SK-N-SH treated with all-trans-retinoic acid at 6 μM for 48 hours (cell line): ENCODE measurements around the gene DNAJC6.

Source experiments
- ATAC-seq: fragments of 200-7000 bp; cut with Tn5 transposase; 3 replicates; pipeline ENCODE4 v1.9.1; 2020; ENCODE audit warnings: mild to moderate bottlenecking, moderate library complexity
- ARNTL ChIP-seq: fragments of 450-650 bp; formaldehyde crosslinking; IDR thresholded peaks from 2 replicates; pipeline ENCODE4 v1.5.0; 2020; ENCODE audit warnings: low read depth, mild to moderate bottlenecking, moderate library complexity, borderline replicate concordance
- BACH2 ChIP-seq: fragments of 250-450 bp; sonication (Bioruptor Pico); IDR thresholded peaks from 2 replicates; pipeline ENCODE4 v1.9.0; 2021; ENCODE audit warnings: mild to moderate bottlenecking, borderline replicate concordance
- CSDC2 ChIP-seq: fragments of 250-450 bp; sonication (Bioruptor Pico); IDR thresholded peaks from 2 replicates; pipeline ENCODE4 v1.5.0; 2020; ENCODE audit warnings: mild to moderate bottlenecking, moderate library complexity
- GLIS3 ChIP-seq: fragments of 250-450 bp; sonication (Bioruptor Pico); IDR thresholded peaks from 2 replicates; pipeline ENCODE4 v1.5.0; 2020; ENCODE audit warnings: mild to moderate bottlenecking, moderate library complexity
- ISL1 ChIP-seq: fragments of 250-450 bp; sonication (Bioruptor Pico); IDR thresholded peaks from 2 replicates; pipeline ENCODE4 v2.1.2; 2022; ENCODE audit warnings: mild to moderate bottlenecking, moderate library complexity
- OSR1 ChIP-seq: fragments of 250-450 bp; sonication (Bioruptor Pico); IDR thresholded peaks from 2 replicates; pipeline ENCODE4 v1.8.0; 2022; ENCODE audit warnings: moderate library complexity, mild to moderate bottlenecking, inconsistent platforms
- PPARA ChIP-seq: fragments of 250-450 bp; sonication (Bioruptor Pico); IDR thresholded peaks from 2 replicates; pipeline ENCODE4 v1.5.0; 2020; ENCODE audit warnings: mild to moderate bottlenecking, borderline replicate concordance
- RARB ChIP-seq: fragments of 250-450 bp; sonication (Bioruptor Pico); IDR thresholded peaks from 2 replicates; pipeline ENCODE4 v1.8.0; 2021; ENCODE audit warnings: mild to moderate bottlenecking, moderate library complexity
- SNAI2 ChIP-seq: fragments of 250-450 bp; sonication (Bioruptor Pico); IDR thresholded peaks from 2 replicates; pipeline ENCODE4 v1.5.0; 2020; ENCODE audit warnings: mild to moderate bottlenecking, moderate library complexity
- TCF4 ChIP-seq: fragments of 250-450 bp; sonication (Bioruptor Pico); IDR thresholded peaks from 2 replicates; pipeline ENCODE4 v1.8.0; 2021; ENCODE audit warnings: mild to moderate bottlenecking, moderate library complexity, borderline replicate concordance
- TOX ChIP-seq: fragments of 250-450 bp; sonication (Bioruptor Pico); IDR thresholded peaks from 2 replicates; pipeline ENCODE4 v1.8.0; 2021; ENCODE audit warnings: mild to moderate bottlenecking, moderate library complexity, borderline replicate concordance
- ZC3H10 ChIP-seq: fragments of 250-450 bp; sonication (Bioruptor Pico); IDR thresholded peaks from 2 replicates; pipeline ENCODE4 v1.5.1; 2021; ENCODE audit warnings: mild to moderate bottlenecking, moderate library complexity
- ZFP3 ChIP-seq: fragments of 250-450 bp; sonication (Bioruptor Pico); IDR thresholded peaks from 2 replicates; pipeline ENCODE4 v1.5.0; 2020; ENCODE audit warnings: mild to moderate bottlenecking, moderate library complexity
- TF ChIP-seq, protein P1 (sequence below): fragments of 250-450 bp; sonication (Bioruptor Pico); IDR thresholded peaks from 2 replicates; pipeline ENCODE4 v1.8.0; 2020; ENCODE audit warnings: mild to moderate bottlenecking, moderate library complexity, borderline replicate concordance
- TF ChIP-seq, protein P2 (sequence below): fragments of 250-450 bp; sonication (Bioruptor Pico); IDR thresholded peaks from 2 replicates; pipeline ENCODE4 v1.5.0; 2020; ENCODE audit warnings: mild to moderate bottlenecking, moderate library complexity
- TF ChIP-seq, protein P3 (sequence below): fragments of 250-450 bp; sonication (Bioruptor Pico); IDR thresholded peaks from 2 replicates; pipeline ENCODE4 v1.5.1; 2021; ENCODE audit warnings: mild to moderate bottlenecking, moderate library complexity
- TF ChIP-seq, protein P4 (sequence below): fragments of 250-450 bp; sonication (Bioruptor Pico); IDR thresholded peaks from 2 replicates; pipeline ENCODE4 v1.5.1; 2020; ENCODE audit warnings: low read depth, mild to moderate bottlenecking, moderate library complexity

DNAJC6 gene

DNA sequence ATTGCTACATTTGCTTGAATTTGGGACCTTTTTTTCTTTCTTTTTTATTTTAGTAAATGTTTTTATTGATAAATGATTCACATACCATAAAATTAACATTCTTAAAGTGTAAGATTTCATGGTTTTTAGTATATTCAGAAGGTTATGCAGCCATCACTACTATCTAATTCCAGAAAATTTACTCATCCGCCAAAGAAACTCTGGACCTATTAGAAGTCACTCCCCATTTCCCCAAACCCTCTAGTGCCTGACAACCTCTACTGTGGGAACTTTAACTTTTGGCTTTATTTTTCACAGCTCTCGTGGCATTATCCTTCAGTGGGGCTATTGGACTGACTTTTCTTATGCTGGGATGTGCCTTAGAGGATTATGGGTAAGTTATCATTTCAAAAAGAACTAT, 115.7 kb downstream of the DNAJC6 start:
- TF ChIP-seq, protein P1, sequence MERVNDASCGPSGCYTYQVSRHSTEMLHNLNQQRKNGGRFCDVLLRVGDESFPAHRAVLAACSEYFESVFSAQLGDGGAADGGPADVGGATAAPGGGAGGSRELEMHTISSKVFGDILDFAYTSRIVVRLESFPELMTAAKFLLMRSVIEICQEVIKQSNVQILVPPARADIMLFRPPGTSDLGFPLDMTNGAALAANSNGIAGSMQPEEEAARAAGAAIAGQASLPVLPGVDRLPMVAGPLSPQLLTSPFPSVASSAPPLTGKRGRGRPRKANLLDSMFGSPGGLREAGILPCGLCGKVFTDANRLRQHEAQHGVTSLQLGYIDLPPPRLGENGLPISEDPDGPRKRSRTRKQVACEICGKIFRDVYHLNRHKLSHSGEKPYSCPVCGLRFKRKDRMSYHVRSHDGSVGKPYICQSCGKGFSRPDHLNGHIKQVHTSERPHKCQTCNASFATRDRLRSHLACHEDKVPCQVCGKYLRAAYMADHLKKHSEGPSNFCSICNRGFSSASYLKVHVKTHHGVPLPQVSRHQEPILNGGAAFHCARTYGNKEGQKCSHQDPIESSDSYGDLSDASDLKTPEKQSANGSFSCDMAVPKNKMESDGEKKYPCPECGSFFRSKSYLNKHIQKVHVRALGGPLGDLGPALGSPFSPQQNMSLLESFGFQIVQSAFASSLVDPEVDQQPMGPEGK, result no peak
- no peak for TF ChIP-seq TCF4
- TF ChIP-seq GLIS3 (CRISPR knock-in tag), result no peak
- TF ChIP-seq, protein P2, sequence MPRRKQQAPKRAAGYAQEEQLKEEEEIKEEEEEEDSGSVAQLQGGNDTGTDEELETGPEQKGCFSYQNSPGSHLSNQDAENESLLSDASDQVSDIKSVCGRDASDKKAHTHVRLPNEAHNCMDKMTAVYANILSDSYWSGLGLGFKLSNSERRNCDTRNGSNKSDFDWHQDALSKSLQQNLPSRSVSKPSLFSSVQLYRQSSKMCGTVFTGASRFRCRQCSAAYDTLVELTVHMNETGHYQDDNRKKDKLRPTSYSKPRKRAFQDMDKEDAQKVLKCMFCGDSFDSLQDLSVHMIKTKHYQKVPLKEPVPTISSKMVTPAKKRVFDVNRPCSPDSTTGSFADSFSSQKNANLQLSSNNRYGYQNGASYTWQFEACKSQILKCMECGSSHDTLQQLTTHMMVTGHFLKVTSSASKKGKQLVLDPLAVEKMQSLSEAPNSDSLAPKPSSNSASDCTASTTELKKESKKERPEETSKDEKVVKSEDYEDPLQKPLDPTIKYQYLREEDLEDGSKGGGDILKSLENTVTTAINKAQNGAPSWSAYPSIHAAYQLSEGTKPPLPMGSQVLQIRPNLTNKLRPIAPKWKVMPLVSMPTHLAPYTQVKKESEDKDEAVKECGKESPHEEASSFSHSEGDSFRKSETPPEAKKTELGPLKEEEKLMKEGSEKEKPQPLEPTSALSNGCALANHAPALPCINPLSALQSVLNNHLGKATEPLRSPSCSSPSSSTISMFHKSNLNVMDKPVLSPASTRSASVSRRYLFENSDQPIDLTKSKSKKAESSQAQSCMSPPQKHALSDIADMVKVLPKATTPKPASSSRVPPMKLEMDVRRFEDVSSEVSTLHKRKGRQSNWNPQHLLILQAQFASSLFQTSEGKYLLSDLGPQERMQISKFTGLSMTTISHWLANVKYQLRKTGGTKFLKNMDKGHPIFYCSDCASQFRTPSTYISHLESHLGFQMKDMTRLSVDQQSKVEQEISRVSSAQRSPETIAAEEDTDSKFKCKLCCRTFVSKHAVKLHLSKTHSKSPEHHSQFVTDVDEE, result no peak
- no peak for TF ChIP-seq SNAI2 (CRISPR knock-in tag)
- TF ChIP-seq, protein P3, sequence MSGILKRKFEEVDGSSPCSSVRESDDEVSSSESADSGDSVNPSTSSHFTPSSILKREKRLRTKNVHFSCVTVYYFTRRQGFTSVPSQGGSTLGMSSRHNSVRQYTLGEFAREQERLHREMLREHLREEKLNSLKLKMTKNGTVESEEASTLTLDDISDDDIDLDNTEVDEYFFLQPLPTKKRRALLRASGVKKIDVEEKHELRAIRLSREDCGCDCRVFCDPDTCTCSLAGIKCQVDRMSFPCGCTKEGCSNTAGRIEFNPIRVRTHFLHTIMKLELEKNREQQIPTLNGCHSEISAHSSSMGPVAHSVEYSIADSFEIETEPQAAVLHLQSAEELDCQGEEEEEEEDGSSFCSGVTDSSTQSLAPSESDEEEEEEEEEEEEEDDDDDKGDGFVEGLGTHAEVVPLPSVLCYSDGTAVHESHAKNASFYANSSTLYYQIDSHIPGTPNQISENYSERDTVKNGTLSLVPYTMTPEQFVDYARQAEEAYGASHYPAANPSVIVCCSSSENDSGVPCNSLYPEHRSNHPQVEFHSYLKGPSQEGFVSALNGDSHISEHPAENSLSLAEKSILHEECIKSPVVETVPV (CRISPR knock-in tag), result no peak
- TF ChIP-seq ZFP3 (CRISPR knock-in tag), result no peak
- no peak for TF ChIP-seq BACH2 (CRISPR knock-in tag)
- no peak for TF ChIP-seq RARB (CRISPR knock-in tag)
- TF ChIP-seq, protein P4, sequence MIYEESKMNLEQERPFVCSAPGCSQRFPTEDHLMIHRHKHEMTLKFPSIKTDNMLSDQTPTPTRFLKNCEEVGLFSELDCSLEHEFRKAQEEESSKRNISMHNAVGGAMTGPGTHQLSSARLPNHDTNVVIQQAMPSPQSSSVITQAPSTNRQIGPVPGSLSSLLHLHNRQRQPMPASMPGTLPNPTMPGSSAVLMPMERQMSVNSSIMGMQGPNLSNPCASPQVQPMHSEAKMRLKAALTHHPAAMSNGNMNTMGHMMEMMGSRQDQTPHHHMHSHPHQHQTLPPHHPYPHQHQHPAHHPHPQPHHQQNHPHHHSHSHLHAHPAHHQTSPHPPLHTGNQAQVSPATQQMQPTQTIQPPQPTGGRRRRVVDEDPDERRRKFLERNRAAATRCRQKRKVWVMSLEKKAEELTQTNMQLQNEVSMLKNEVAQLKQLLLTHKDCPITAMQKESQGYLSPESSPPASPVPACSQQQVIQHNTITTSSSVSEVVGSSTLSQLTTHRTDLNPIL (CRISPR knock-in tag), result no peak
- TF ChIP-seq OSR1 (CRISPR knock-in tag), result no peak
- TF ChIP-seq TOX, result no peak
- no peak for TF ChIP-seq CSDC2 (CRISPR knock-in tag)
- no peak for TF ChIP-seq ARNTL (CRISPR knock-in tag)
- no peak for TF ChIP-seq ZC3H10 (CRISPR knock-in tag)
- no peak for ATAC-seq

DNA sequence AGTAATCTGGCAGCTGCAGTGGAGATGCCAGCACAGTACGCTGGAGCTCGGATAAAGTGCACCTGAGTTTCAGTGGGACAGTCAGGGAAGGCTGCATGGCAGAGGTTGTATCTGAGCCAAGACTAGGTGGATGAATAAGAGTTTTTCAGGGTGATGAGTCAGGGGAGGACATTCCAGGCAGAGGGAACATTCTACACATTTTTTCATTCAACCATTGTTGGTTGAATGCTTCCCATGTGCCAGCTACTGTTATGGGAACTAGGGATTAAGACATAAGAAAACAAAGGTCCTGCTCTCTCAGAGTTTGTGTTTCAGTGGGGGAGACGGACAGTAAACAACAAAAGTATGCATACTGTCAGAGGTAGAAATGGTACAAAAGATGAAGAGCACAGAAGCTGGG, 116.4 kb downstream of the DNAJC6 start:
- peak; percentile 48 for ATAC-seq
- TF ChIP-seq, protein P4 (CRISPR knock-in tag), result no peak
- TF ChIP-seq, protein P2, result no peak
- TF ChIP-seq SNAI2 (CRISPR knock-in tag), result no peak
- no peak for TF ChIP-seq PPARA
- no peak for TF ChIP-seq CSDC2 (CRISPR knock-in tag)
- TF ChIP-seq, protein P3 (CRISPR knock-in tag), result no peak
- TF ChIP-seq ZFP3 (CRISPR knock-in tag), result peak; percentile 100
- 0 out of 2 replicates have a peak, but pooled peaks have one; percentile 12 for TF ChIP-seq ISL1 (CRISPR knock-in tag)
- TF ChIP-seq, all 23 proteins: peak for 2
